ENCODE data around the gene ENG. TPM values are rescaled to one million over a fixed set of nuclear protein-coding genes. Genes with fewer than 3 reads are reported as not detected.

The ENG gene
- polyA plus RNA-seq, 2 of the 4 experiments (the other 2 are of a cell fraction), result 0.08 TPM; not detected in 1

- Histone ChIP-seq H3K27ac (peak overlapping the region; percentile 93 to 96), H3K4me1 (peaks cover 33% of the 10 kb centered on the region), H3K9me3 (no peaks in the 10 kb centered on the region), H3K4me3 (peak overlapping the region; percentile 85), H3K4me2 (peak overlapping the region; percentile 100)
- TF ChIP-seq JUN (IDR thresholded peaks at IDR 0.05) (no peak), MAX (IDR thresholded peaks at IDR 0.05) (no peak), TFCP2L1 (CRISPR knock-in tag; IDR thresholded peaks at IDR 0.05) (no peak), HOXA7 (CRISPR knock-in tag; IDR thresholded peaks at IDR 0.05) (0 out of 2 replicates have a peak, but pooled peaks have one; percentile 46), ZFP36 (IDR thresholded peaks at IDR 0.05; ENCODE audit: borderline replicate concordance, partially characterized antibody) (no peak), HOXB5 (CRISPR knock-in tag; IDR thresholded peaks at IDR 0.05) (no peak), CEBPB (IDR thresholded peaks at IDR 0.05) (no peak)
- FAIRE-seq, result no peak
- ChIA-PET POLR2A (interaction anchor here (0.6 to 1.0 kb wide), 6 partner anchors 8 to 66 kb away, joined by 3 to 5 read pairs (median 4); partner anchors contain the start of gene CDK9), CTCF (interaction anchor here (1.2 to 8.5 kb wide), 7 partner anchors 8 to 117 kb away, joined by 3 to 63 read pairs (median 16); partner anchors contain the start of genes CDK9 and TOR2A)
- WGBS (ENCODE audit: missing lambda C conversion rate), result 36% methylated on average over 16 of the region's 18 CpGs
- DNase-seq (ENCODE audit: low read depth in 1 of 2, low spot score in 1 of 2), result peak; percentile 63 to 64
- ATAC-seq, result peak; percentile 31 to 44
These were observed 50.7 kb downstream of the ENG start for GRCh38 chr9:127803507-127804352.

- WGBS (ENCODE audit: missing lambda C conversion rate), result 0% methylated on average over 15 of the region's 83 CpGs
- peak within 1 kb of the TSS; percentile 85 for H3K4me3 ChIP-seq
- FAIRE-seq (no peak), DNase-seq (ENCODE audit: low read depth in 1 of 2, low spot score in 1 of 2) (peak; percentile 91 to 95), ATAC-seq (peak; percentile 86 to 90)
- H3K27ac ChIP-seq, result peak within 1 kb of the TSS; percentile 93 to 96
- peak within 1 kb of the TSS; percentile 100 for H3K4me2 ChIP-seq
- no peaks in the 10 kb centered on the region for H3K9me3 ChIP-seq
- ChIA-PET CTCF (interaction anchor here (0.9 to 8.5 kb wide), 10 partner anchors 9 to 119 kb away, joined by 3 to 63 read pairs (median 13); partner anchors contain the start of genes CDK9 and TOR2A), POLR2A (interaction anchor here (0.6 to 1.0 kb wide), 8 partner anchors 9 to 67 kb away, joined by 3 to 6 read pairs (median 4); partner anchors contain the start of gene CDK9)
- peaks cover 38% of the 10 kb centered on the region for H3K4me1 ChIP-seq
- no peak for TF ChIP-seq EP300 (IDR thresholded peaks at IDR 0.05)
- TF ChIP-seq FOSL2 (IDR thresholded peaks at IDR 0.05), result no peak
- TF ChIP-seq FOSL2 (CRISPR knock-in tag; IDR thresholded peaks at IDR 0.05), result peak; percentile 15; the same call in 1 of the 2 replicates
- TF ChIP-seq PHF8 (IDR thresholded peaks at IDR 0.05; ENCODE audit: borderline replicate concordance, low read depth), result peak; percentile 88
- TF ChIP-seq MAFK (IDR thresholded peaks at IDR 0.05; ENCODE audit: partially characterized antibody), result no peak
- TF ChIP-seq HMGXB4 (CRISPR knock-in tag; IDR thresholded peaks at IDR 0.05; ENCODE audit: borderline replicate concordance), result no peak
- 0 out of 3 replicates have a peak, but pooled peaks have one; percentile 3 for TF ChIP-seq CTCF (IDR thresholded peaks at IDR 0.05)
- 0 out of 2 replicates have a peak, but pooled peaks have one; percentile 26 for TF ChIP-seq USF2 (IDR thresholded peaks at IDR 0.05)
- peak; percentile 62 for TF ChIP-seq POLR2A (IDR thresholded peaks at IDR 0.05; ENCODE audit: low read length)
- peak; percentile 60 to 95; a peak in 3 of 5 replicates for TF ChIP-seq JUN (IDR thresholded peaks at IDR 0.05)
- peak; percentile 81; the same call in 2 of the 3 replicates for TF ChIP-seq BCL3 (IDR thresholded peaks at IDR 0.05)
- TF ChIP-seq MYC (IDR thresholded peaks at IDR 0.05; ENCODE audit: borderline replicate concordance, low read length), result peak; percentile 96
- no peak for TF ChIP-seq BHLHE40 (IDR thresholded peaks at IDR 0.05; ENCODE audit: low read depth, low read length)
- peak; percentile 96 for TF ChIP-seq MAX (IDR thresholded peaks at IDR 0.05)
- TF ChIP-seq SMC3 (IDR thresholded peaks at IDR 0.05), result 0 out of 3 replicates have a peak, but pooled peaks have one; percentile 20
- 0 out of 5 replicates have a peak, but pooled peaks of 1 of the 2 experiments have one; percentile 12 for TF ChIP-seq RAD21 (conservative IDR thresholded peaks at IDR 0.05 in 1 of 2, IDR thresholded peaks at IDR 0.05 in 1 of 2)
These were observed 51.6 kb downstream of the ENG start, which contains the start of gene FPGS for GRCh38 chr9:127802576-127803443. Gene FPGS, plus strand, starts transcription at chr9:127802882. Its CDS starts 43 bp downstream, at chr9:127802925.
